Astrocyte (in vitro differentiated cells and primary cell): ENCODE measurements around the gene TMED5. TPM values are rescaled to one million over a fixed set of nuclear protein-coding genes. Genes with fewer than 3 reads are reported as not detected.
"Not testable (repeated sequence)": the region's sequence is repeated elsewhere in the genome, so short reads cannot be mapped to it uniquely, and the experiment has no call there.

Experiments
- DNase-seq: peaks from one replicate; pipeline ENCODE4 v3.0.0-alpha.2; 2010; ENCODE audit warnings: low read depth
- FAIRE-seq: peaks from 2 replicates; lab custom pipeline; 2011; peaks lifted over from hg19 to GRCh38; lab: Jason Lieb, UNC
- H2AFZ ChIP-seq: 2 replicates; pipeline ENCODE4 v1.6.0; 2012; ENCODE audit warnings: low read depth, low read length, inconsistent platforms
- H3K27ac ChIP-seq: 2 replicates; pipeline ENCODE4 v1.5.1; 2011; ENCODE audit warnings: low read depth, low read length, inconsistent platforms
- H3K27me3 ChIP-seq: 2 replicates; pipeline ENCODE4 v1.6.0; 2011; ENCODE audit warnings: low read length, inconsistent platforms; ENCODE audit not compliant: insufficient read depth
- H3K36me3 ChIP-seq: 2 replicates; pipeline ENCODE4 v1.5.1; 2011; ENCODE audit warnings: low read length, inconsistent platforms; ENCODE audit not compliant: insufficient read depth
- H3K4me1 ChIP-seq: 2 replicates; pipeline ENCODE4 v1.5.1; 2011; ENCODE audit warnings: low read length, inconsistent platforms; ENCODE audit not compliant: insufficient read depth
- H3K4me2 ChIP-seq: 2 replicates; pipeline ENCODE4 v1.6.0; 2012; ENCODE audit warnings: low read length, inconsistent platforms
- H3K4me3 ChIP-seq: 2 replicates; pipeline ENCODE4 v1.5.1; 2011; ENCODE audit warnings: low read depth, mild to moderate bottlenecking, low read length, inconsistent platforms; ENCODE audit not compliant: insufficient read depth
- H3K79me2 ChIP-seq: 2 replicates; pipeline ENCODE4 v1.6.0; 2012; ENCODE audit warnings: mild to moderate bottlenecking, low read length, inconsistent platforms; ENCODE audit not compliant: insufficient read depth
- H3K9ac ChIP-seq: 2 replicates; pipeline ENCODE4 v1.6.0; 2012; ENCODE audit warnings: mild to moderate bottlenecking, low read length, inconsistent platforms
- H3K9me3 ChIP-seq: 2 replicates; pipeline ENCODE4 v1.5.1; 2012; ENCODE audit warnings: low read depth, mild to moderate bottlenecking, low read length, inconsistent platforms; ENCODE audit not compliant: insufficient read depth
- H4K20me1 ChIP-seq: 2 replicates; pipeline ENCODE4 v1.6.0; 2012; ENCODE audit warnings: low read length, inconsistent platforms; ENCODE audit not compliant: insufficient read depth
- H3K27ac Mint-ChIP-seq: one replicate; pipeline ENCODE4 v1.8.0; 2021; ENCODE audit warnings: mild to moderate bottlenecking, mixed read lengths; ENCODE audit not compliant: unreplicated experiment
- H3K27me3 Mint-ChIP-seq: one replicate; pipeline ENCODE4 v1.8.0; 2021; ENCODE audit warnings: low read depth, mixed read lengths; ENCODE audit not compliant: unreplicated experiment
- H3K36me3 Mint-ChIP-seq: one replicate; pipeline ENCODE4 v1.8.0; 2021; ENCODE audit warnings: low read depth, mixed read lengths; ENCODE audit not compliant: unreplicated experiment
- H3K4me1 Mint-ChIP-seq: one replicate; pipeline ENCODE4 v1.8.0; 2021; ENCODE audit warnings: low read depth, mixed read lengths; ENCODE audit not compliant: unreplicated experiment
- H3K4me3 Mint-ChIP-seq: one replicate; pipeline ENCODE4 v1.8.0; 2021; ENCODE audit warnings: mild to moderate bottlenecking, moderate library complexity, mixed read lengths; ENCODE audit not compliant: unreplicated experiment
- H3K9me3 Mint-ChIP-seq: one replicate; pipeline ENCODE4 v1.8.0; 2021; ENCODE audit warnings: mild to moderate bottlenecking, mixed read lengths; ENCODE audit not compliant: unreplicated experiment
- EZH2 ChIP-seq: IDR thresholded peaks from 2 replicates; pipeline ENCODE4 v1.6.1; 2012; ENCODE audit warnings: mild to moderate bottlenecking, low read length, inconsistent platforms; ENCODE audit not compliant: insufficient read depth
- total RNA-seq: library from RNA; stranded (reverse); gene quantifications from 2 replicates; pipeline ENCODE4 v1.2.1, GENCODE V29; 2021
- TF ChIP-seq, protein P1 (sequence below): IDR thresholded peaks from 2 replicates; pipeline ENCODE4 v1.5.1; 2011; ENCODE audit warnings: low read depth, mild to moderate bottlenecking, inconsistent platforms, low read length, moderate library complexity; ENCODE audit not compliant: insufficient read depth

TMED5 gene
- total RNA-seq, 1 donor from 2014 or later = 105 TPM

DNA sequence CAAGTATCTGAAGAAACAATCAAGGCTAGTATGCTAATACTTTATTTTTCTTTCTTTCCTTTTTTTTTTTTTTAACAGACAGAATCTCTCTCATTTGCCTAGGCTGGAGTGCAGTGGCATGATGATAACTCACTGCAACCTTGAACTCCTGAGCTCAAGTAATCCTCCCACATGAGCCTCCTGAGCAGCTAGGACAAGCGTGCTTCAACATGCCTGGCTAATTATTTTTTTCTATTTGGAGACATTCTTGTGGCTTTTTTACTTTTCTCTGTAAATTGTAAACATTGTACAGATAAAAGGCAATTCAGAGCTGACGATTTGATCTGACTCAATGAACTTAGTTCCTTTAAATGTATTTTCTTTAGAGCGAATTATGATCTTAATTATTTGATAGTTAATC lies 41.7 kb upstream of the TMED5 start:
- no peak overlapping the region for H3K4me2 ChIP-seq
- H4K20me1 ChIP-seq = no peaks in the 10 kb centered on the region
- Mint-ChIP-seq H3K4me3 (no peak overlapping the region), H3K9me3 (no peaks in the 10 kb centered on the region), H3K36me3 (peaks cover 3% of the 10 kb centered on the region), H3K4me1 (peaks cover 30% of the 10 kb centered on the region), H3K27me3 (no peaks in the 10 kb centered on the region), H3K27ac (peak overlapping the region; percentile 70)
- no peaks in the 10 kb centered on the region for H3K4me1 ChIP-seq
- no peak for FAIRE-seq
- no peaks in the 10 kb centered on the region for H3K79me2 ChIP-seq
- no peak overlapping the region for H3K9ac ChIP-seq
- TF ChIP-seq, protein P1, sequence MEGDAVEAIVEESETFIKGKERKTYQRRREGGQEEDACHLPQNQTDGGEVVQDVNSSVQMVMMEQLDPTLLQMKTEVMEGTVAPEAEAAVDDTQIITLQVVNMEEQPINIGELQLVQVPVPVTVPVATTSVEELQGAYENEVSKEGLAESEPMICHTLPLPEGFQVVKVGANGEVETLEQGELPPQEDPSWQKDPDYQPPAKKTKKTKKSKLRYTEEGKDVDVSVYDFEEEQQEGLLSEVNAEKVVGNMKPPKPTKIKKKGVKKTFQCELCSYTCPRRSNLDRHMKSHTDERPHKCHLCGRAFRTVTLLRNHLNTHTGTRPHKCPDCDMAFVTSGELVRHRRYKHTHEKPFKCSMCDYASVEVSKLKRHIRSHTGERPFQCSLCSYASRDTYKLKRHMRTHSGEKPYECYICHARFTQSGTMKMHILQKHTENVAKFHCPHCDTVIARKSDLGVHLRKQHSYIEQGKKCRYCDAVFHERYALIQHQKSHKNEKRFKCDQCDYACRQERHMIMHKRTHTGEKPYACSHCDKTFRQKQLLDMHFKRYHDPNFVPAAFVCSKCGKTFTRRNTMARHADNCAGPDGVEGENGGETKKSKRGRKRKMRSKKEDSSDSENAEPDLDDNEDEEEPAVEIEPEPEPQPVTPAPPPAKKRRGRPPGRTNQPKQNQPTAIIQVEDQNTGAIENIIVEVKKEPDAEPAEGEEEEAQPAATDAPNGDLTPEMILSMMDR = no peak
- TF ChIP-seq EZH2 = no peak
- no peaks in the 10 kb centered on the region for H3K27me3 ChIP-seq
- peak; percentile 22 for DNase-seq
- no peak overlapping the region for H2AFZ ChIP-seq
- peaks cover 28% of the 10 kb centered on the region for H3K36me3 ChIP-seq
- H3K27ac ChIP-seq = no peak overlapping the region
- H3K9me3 ChIP-seq = no peaks in the 10 kb centered on the region
- H3K4me3 ChIP-seq = no peak overlapping the region

DNA sequence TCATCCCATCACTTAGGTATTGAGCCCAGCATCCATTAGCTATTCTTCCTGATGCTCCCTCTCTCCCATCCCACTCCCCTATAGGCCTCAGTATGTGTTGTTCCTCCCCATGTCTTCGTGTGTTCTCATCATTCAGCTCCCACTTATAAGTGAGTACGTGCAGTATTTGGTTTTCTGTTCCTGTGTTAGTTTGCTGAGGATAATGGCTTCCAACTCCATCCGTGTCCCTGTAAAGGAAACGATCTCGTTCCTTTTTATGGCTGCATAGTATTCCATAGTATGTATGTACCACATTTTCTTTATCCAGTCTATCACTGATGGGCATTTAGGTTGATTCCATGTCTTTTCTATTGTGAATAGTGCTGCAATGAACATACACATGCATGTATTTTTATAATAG lies 40.5 kb upstream of the TMED5 start:
- H3K9ac ChIP-seq, H3K4me3 Mint-ChIP-seq, H3K9me3 Mint-ChIP-seq, H3K4me1 ChIP-seq, H3K9me3 ChIP-seq, H4K20me1 ChIP-seq, H2AFZ ChIP-seq, DNase-seq, H3K79me2 ChIP-seq, FAIRE-seq, H3K27me3 Mint-ChIP-seq, H3K27me3 ChIP-seq, H3K4me2 ChIP-seq, H3K27ac ChIP-seq, H3K27ac Mint-ChIP-seq, H3K4me3 ChIP-seq, H3K36me3 Mint-ChIP-seq: not testable (repeated sequence)
- H3K4me1 Mint-ChIP-seq = peaks cover 30% of the 10 kb centered on the region
- peaks cover 26% of the 10 kb centered on the region for H3K36me3 ChIP-seq

DNA sequence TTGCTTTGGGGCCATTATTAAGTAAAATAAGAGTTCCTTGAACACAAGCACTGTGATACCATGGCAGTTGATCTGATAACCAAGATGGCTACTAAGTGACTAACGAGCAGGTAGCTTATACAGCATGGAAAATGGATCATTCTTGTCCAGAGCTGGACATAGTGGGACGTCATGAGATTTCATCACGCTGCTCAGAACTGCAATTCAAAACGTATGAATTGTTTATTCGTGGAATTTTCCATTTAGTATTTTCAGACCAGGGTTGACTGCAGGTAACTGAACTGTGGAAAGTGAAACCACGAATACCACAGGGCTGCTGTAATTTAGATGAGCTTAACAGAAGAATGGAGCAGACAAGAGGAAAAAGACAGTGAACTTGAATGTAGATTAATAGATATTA lies 39.2 kb upstream of the TMED5 start:
- H2AFZ ChIP-seq = no peak overlapping the region
- H3K9me3 ChIP-seq = no peaks in the 10 kb centered on the region
- no peak overlapping the region for H3K4me2 ChIP-seq
- no peaks in the 10 kb centered on the region for H4K20me1 ChIP-seq
- H3K79me2 ChIP-seq = no peaks in the 10 kb centered on the region
- Mint-ChIP-seq H3K27ac (peak overlapping the region; percentile 28), H3K9me3 (no peaks in the 10 kb centered on the region), H3K4me1 (peaks cover 30% of the 10 kb centered on the region), H3K36me3 (peaks cover 3% of the 10 kb centered on the region), H3K27me3 (no peaks in the 10 kb centered on the region), H3K4me3 (no peak overlapping the region)
- no peak overlapping the region for H3K27ac ChIP-seq
- no peak for TF ChIP-seq EZH2
- TF ChIP-seq, protein P1 = no peak
- H3K36me3 ChIP-seq = peaks cover 27% of the 10 kb centered on the region
- H3K9ac ChIP-seq = no peak overlapping the region
- no peak for FAIRE-seq
- peak; percentile 66 for DNase-seq
- H3K27me3 ChIP-seq = no peaks in the 10 kb centered on the region
- no peak overlapping the region for H3K4me3 ChIP-seq
- no peaks in the 10 kb centered on the region for H3K4me1 ChIP-seq
